ENCODE data around the gene RAN.
"Not testable (repeated sequence)": the region's sequence is repeated elsewhere in the genome, so short reads cannot be mapped to it uniquely, and the experiment has no call there.

RAN gene

DNA sequence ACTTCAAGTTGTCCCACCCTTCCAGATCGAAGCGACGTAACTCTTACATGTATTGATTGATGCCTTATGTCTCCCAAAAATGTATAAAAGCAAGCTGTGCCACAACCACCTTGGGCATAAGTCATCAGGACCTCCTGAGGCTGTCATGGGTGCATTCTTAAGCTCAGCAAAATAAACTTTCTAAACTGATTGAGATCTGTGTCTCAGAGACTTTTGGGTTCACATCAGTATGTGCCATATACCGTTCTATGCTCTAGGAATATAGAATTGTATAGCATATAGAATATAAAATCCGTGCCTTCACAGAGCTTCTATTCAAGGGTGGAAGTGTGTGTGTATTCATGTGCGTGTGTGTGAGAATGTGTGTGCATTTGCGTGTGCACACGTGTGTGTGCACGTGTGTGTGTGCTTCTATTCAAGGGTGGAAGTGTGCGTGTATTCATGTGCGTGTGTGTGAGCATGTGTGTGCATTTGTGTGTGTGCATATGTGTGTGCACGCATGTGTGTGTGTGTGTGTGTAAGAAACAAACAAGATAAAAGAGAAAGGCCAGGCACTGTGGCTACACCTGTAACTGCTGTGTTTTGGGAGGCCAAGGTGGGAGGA, 21.3 kb upstream of the RAN start:
- no peak for DNase-seq (ENCODE audit: low read depth)
- TF ChIP-seq, protein P1, sequence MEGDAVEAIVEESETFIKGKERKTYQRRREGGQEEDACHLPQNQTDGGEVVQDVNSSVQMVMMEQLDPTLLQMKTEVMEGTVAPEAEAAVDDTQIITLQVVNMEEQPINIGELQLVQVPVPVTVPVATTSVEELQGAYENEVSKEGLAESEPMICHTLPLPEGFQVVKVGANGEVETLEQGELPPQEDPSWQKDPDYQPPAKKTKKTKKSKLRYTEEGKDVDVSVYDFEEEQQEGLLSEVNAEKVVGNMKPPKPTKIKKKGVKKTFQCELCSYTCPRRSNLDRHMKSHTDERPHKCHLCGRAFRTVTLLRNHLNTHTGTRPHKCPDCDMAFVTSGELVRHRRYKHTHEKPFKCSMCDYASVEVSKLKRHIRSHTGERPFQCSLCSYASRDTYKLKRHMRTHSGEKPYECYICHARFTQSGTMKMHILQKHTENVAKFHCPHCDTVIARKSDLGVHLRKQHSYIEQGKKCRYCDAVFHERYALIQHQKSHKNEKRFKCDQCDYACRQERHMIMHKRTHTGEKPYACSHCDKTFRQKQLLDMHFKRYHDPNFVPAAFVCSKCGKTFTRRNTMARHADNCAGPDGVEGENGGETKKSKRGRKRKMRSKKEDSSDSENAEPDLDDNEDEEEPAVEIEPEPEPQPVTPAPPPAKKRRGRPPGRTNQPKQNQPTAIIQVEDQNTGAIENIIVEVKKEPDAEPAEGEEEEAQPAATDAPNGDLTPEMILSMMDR (conservative IDR thresholded peaks at IDR 0.05; ENCODE audit: low read depth, low read length), result no peak
- no peak overlapping the region for H3K4me3 ChIP-seq (ENCODE audit: low read depth, low read length)

DNA sequence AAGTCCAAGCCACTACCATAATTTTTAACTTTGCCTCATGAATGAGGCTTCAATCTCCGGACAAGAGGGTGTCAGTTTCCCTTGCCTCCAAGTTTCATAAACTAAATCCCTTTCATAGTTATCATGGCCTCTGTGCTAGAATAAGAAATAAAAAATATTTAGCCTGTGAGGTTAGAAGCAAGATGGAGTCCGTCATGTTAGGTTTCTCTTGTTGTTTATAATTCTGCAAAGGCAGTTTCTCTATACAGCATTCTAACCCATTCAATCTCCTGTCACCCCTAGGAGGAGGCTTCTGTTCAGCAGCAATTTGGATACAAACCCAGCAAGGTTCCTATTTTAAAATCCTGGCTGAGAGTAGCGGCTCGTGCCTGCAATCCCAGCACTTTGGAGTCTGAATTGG, 15.8 kb upstream of the RAN start:
- no peak for DNase-seq (ENCODE audit: low read depth)
- no peak overlapping the region for H3K4me3 ChIP-seq (ENCODE audit: low read depth, low read length)
- TF ChIP-seq, protein P1 (conservative IDR thresholded peaks at IDR 0.05; ENCODE audit: low read depth, low read length), result no peak

DNA sequence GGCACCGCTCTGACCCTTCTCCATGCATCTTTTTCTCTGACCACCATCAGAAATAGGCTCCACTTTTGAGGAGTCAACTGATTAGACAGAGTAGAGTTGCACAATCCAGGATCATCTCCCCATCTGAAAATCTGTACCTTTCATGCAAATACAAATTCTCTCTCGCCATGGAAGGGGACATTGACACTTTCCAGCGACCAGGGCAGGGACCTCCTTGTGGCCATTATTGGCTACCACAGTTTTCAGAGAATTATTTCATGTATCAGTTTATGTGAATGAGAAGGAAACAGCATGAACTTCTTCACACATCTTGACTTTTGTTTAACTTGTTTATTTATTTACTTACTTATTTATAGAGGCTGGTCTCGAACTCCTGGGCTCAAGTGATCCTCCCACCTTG, 13.8 kb upstream of the RAN start:
- no peak overlapping the region for H3K4me3 ChIP-seq (ENCODE audit: low read depth, low read length)
- TF ChIP-seq, protein P1 (conservative IDR thresholded peaks at IDR 0.05; ENCODE audit: low read depth, low read length), result no peak
- no peak for DNase-seq (ENCODE audit: low read depth)

GRCh38 chr12:130859161-130859560, 12.7 kb upstream of the RAN start:
- TF ChIP-seq, protein P1 (conservative IDR thresholded peaks at IDR 0.05; ENCODE audit: low read depth, low read length), result no peak
- DNase-seq (ENCODE audit: low read depth), result no peak
- H3K4me3 ChIP-seq (ENCODE audit: low read depth, low read length), result no peak overlapping the region

- TF ChIP-seq, protein P1 (conservative IDR thresholded peaks at IDR 0.05; ENCODE audit: low read depth, low read length), result no peak
- no peak for DNase-seq (ENCODE audit: low read depth)
- no peak overlapping the region for H3K4me3 ChIP-seq (ENCODE audit: low read depth, low read length)
Observed at GRCh38 chr12:130860311-130860710, 11.6 kb upstream of the RAN start.

- TF ChIP-seq, protein P1 (conservative IDR thresholded peaks at IDR 0.05; ENCODE audit: low read depth, low read length), result no peak
- DNase-seq (ENCODE audit: low read depth), result no peak
- no peak overlapping the region for H3K4me3 ChIP-seq (ENCODE audit: low read depth, low read length)
Observed at GRCh38 chr12:130862161-130862560, 9.7 kb upstream of the RAN start.

DNA sequence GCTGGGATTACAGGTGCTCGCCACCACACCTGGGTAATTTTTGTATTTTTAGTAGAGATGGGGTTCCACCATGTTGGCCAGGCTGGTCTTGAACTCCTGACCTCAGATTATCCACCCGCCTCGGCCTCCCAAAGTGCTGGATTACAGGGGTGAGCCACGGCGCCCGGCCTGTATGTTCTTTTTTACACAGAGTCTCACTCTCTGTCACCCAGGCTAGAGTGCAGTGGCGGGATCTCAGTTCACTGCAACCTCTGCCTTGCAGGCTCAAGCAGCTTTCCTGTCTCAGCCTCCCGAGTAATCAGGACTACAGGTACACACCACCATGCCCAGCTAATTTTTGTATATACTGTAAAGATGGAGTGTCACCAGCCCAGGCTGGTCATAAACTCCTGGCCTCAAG, 9.1 kb upstream of the RAN start:
- not testable (repeated sequence) for DNase-seq (ENCODE audit: low read depth); H3K4me3 ChIP-seq (ENCODE audit: low read depth, low read length)
